Breast epithelium (tissue), 3 donors: Measurements from ENCODE around the gene SREK1.

Experiments
- CTCF ChIP-seq, 3 donors: fragments of 450-650 bp; IDR thresholded peaks; one replicate each; pipeline ENCODE4 v1.5.1; 2016 to 2017; ENCODE audit warnings: antibody characterized with exemption in 3 of 3, mild to moderate bottlenecking in 3 of 3, moderate library complexity in 3 of 3
- POLR2A ChIP-seq: fragments of 450-650 bp; IDR thresholded peaks from one replicate; pipeline ENCODE4 v1.6.1; 2016; ENCODE audit warnings: antibody characterized with exemption, mild to moderate bottlenecking, moderate library complexity

DNA sequence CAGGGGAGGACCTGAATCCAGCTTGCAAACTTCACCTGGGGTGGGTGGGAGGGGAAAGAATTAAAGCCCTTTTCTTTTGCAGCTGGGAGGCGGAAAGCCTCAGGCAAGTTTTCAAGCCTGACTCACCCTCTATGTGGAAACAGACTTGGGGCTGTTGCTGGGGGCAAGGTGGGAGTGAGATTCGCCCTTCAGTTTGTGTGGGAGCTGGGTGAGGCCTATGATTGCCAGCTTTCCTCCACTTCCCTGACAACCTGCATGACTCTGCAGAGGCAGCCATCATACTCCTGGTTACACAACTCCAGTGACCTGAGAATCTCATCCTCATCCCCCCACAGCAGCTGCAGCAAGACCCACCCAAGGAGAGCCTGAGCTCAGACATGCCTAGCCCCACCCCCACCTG lies 43.2 kb upstream of the SREK1 start:
- TF ChIP-seq CTCF (IDR thresholded peaks at IDR 0.05): no peak
- TF ChIP-seq POLR2A: no peak
